Activated CD4-positive, alpha-beta memory T cell treated with anti-CD3 and anti-CD28 coated beads, Interleukin-2, amount 10 ng/mL, durations not matched to agents 7 days and 5 days (primary cell): ENCODE results near the gene KIF3A. TPM values are rescaled to one million over a fixed set of nuclear protein-coding genes. Genes with fewer than 3 reads are reported as not detected.

Source experiments
- CTCF ChIA-PET: fragments of 350-600 bp; sonication (Branson Sonifier 250); formaldehyde crosslinking; loops from one replicate; lab custom pipeline; 2021; ENCODE audit warnings: antibody characterized with exemption, inconsistent platforms; lab: Charles Lee
- POLR2A ChIA-PET: fragments of 350-600 bp; sonication (Branson Sonifier 250); formaldehyde crosslinking; loops from one replicate; lab custom pipeline; 2021; ENCODE audit warnings: antibody characterized with exemption; lab: Charles Lee
- DNase-seq: peaks from one replicate; pipeline ENCODE4 v3.0.0-alpha.2; 2020
- H3K27ac Mint-ChIP-seq: one replicate; pipeline ENCODE4 v1.8.0; 2021; ENCODE audit warnings: mild to moderate bottlenecking, mixed read lengths
- H3K27me3 Mint-ChIP-seq: one replicate; pipeline ENCODE4 v1.8.0; 2021; ENCODE audit warnings: mixed read lengths
- H3K36me3 Mint-ChIP-seq: one replicate; pipeline ENCODE4 v1.8.0; 2021; ENCODE audit warnings: low read depth, mixed read lengths
- H3K4me1 Mint-ChIP-seq: one replicate; pipeline ENCODE4 v1.8.0; 2021; ENCODE audit warnings: mixed read lengths
- H3K4me3 Mint-ChIP-seq: one replicate; pipeline ENCODE4 v1.8.0; 2021; ENCODE audit warnings: mild to moderate bottlenecking, mixed read lengths
- H3K9me3 Mint-ChIP-seq: one replicate; pipeline ENCODE4 v1.8.0; 2021; ENCODE audit warnings: mixed read lengths
- total RNA-seq, 2 experiments: library from RNA; stranded (reverse); gene quantifications; one replicate each; pipeline ENCODE4 v1.2.3, GENCODE V29; 2021

The KIF3A gene
- total RNA-seq, 2 experiments from 2014 or later = 16.2 to 19.3 TPM

GRCh38 chr5:132687995-132688394 is 49.4 kb downstream of the KIF3A start:
- CTCF ChIA-PET = interaction anchor here (1.4 kb wide), 1 partner anchor 59 kb away, joined by 3 read pairs; the partner anchor contains the start of gene CCNI2
- peaks cover 13% of the 10 kb centered on the region for H3K36me3 Mint-ChIP-seq
- H3K27me3 Mint-ChIP-seq = peaks cover 4% of the 10 kb centered on the region
- peak; percentile 63 for DNase-seq
- no peaks in the 10 kb centered on the region for H3K9me3 Mint-ChIP-seq
- POLR2A ChIA-PET = interaction anchor here (1.0 to 2.6 kb wide), 9 partner anchors 9 to 190 kb away, joined by 3 to 16 read pairs (median 3); partner anchors contain the start of genes CCNI2, IL13 and IL4
- H3K4me1 Mint-ChIP-seq = peaks cover 55% of the 10 kb centered on the region
- H3K27ac Mint-ChIP-seq = peak overlapping the region; percentile 83
- no peak overlapping the region for H3K4me3 Mint-ChIP-seq

- Mint-ChIP-seq H3K4me1 (peaks cover 46% of the 10 kb centered on the region), H3K27ac (no peak overlapping the region), H3K36me3 (peaks cover 10% of the 10 kb centered on the region), H3K9me3 (no peaks in the 10 kb centered on the region), H3K27me3 (peaks cover 4% of the 10 kb centered on the region), H3K4me3 (no peak overlapping the region)
- ChIA-PET POLR2A (interaction anchor here (0.7 to 1.8 kb wide), 3 partner anchors 12 to 61 kb away, joined by 3 to 5 read pairs (median 3); no protein-coding TSS in a partner anchor), CTCF (interaction anchor here (0.6 kb wide), 1 partner anchor 300 kb away, joined by 4 read pairs; no protein-coding TSS in a partner anchor)
- no peak for DNase-seq
Observed at GRCh38 chr5:132686193-132686592, 51.2 kb downstream of the KIF3A start.

- H3K27me3 Mint-ChIP-seq = peaks cover 4% of the 10 kb centered on the region
- no peak for DNase-seq
- peaks cover 46% of the 10 kb centered on the region for H3K4me1 Mint-ChIP-seq
- ChIA-PET POLR2A (interaction anchor here (2.2 kb wide), 1 partner anchor 10 kb away, joined by 10 read pairs; no protein-coding TSS in a partner anchor), CTCF (no interaction called here)
- H3K27ac Mint-ChIP-seq = peak overlapping the region; percentile 34
- no peak overlapping the region for H3K4me3 Mint-ChIP-seq
- no peaks in the 10 kb centered on the region for H3K9me3 Mint-ChIP-seq
- H3K36me3 Mint-ChIP-seq = peaks cover 16% of the 10 kb centered on the region
Observed at GRCh38 chr5:132684922-132685720, 52.2 kb downstream of the KIF3A start.

- CTCF ChIA-PET = no interaction called here
- Mint-ChIP-seq H3K27ac (no peak overlapping the region), H3K36me3 (peaks cover 20% of the 10 kb centered on the region), H3K4me1 (peaks cover 43% of the 10 kb centered on the region), H3K4me3 (no peak overlapping the region), H3K9me3 (no peaks in the 10 kb centered on the region), H3K27me3 (peaks cover 4% of the 10 kb centered on the region)
- POLR2A ChIA-PET = interaction anchor here (2.2 kb wide), 1 partner anchor 10 kb away, joined by 10 read pairs; no protein-coding TSS in a partner anchor
- DNase-seq = no peak
Observed at GRCh38 chr5:132684491-132684890, 52.9 kb downstream of the KIF3A start.

GRCh38 chr5:132681983-132682382 is 55.4 kb downstream of the KIF3A start:
- DNase-seq = no peak
- peaks cover 2% of the 10 kb centered on the region for H3K27me3 Mint-ChIP-seq
- no peak overlapping the region for H3K4me3 Mint-ChIP-seq
- H3K36me3 Mint-ChIP-seq = peaks cover 16% of the 10 kb centered on the region
- ChIA-PET POLR2A (no interaction called here), CTCF (interaction anchor here (0.8 kb wide), 1 partner anchor 176 kb away, joined by 3 read pairs; no protein-coding TSS in a partner anchor)
- peaks cover 25% of the 10 kb centered on the region for H3K4me1 Mint-ChIP-seq
- H3K9me3 Mint-ChIP-seq = no peaks in the 10 kb centered on the region
- H3K27ac Mint-ChIP-seq = no peak overlapping the region

GRCh38 chr5:132681476-132681831 is 55.9 kb downstream of the KIF3A start:
- no peaks in the 10 kb centered on the region for H3K9me3 Mint-ChIP-seq
- ChIA-PET POLR2A (no interaction called here), CTCF (no interaction called here)

GRCh38 chr5:132680780-132681475 is 56.4 kb downstream of the KIF3A start:
- Mint-ChIP-seq H3K36me3 (peaks cover 14% of the 10 kb centered on the region), H3K27me3 (peaks cover 2% of the 10 kb centered on the region), H3K9me3 (no peaks in the 10 kb centered on the region), H3K4me3 (no peak overlapping the region), H3K4me1 (peaks cover 28% of the 10 kb centered on the region), H3K27ac (no peak overlapping the region)
- no peak for DNase-seq
- CTCF ChIA-PET = no interaction called here
- POLR2A ChIA-PET = no interaction called here

More at GRCh38 chr5:132681476-132681831, 55.9 kb downstream of the KIF3A start:
- Mint-ChIP-seq H3K27me3 (peaks cover 2% of the 10 kb centered on the region), H3K4me3 (no peak overlapping the region), H3K4me1 (peaks cover 27% of the 10 kb centered on the region), H3K36me3 (peaks cover 14% of the 10 kb centered on the region), H3K27ac (no peak overlapping the region)
- no peak for DNase-seq

GRCh38 chr5:132679717-132680380 is 57.5 kb downstream of the KIF3A start:
- H3K4me1 Mint-ChIP-seq = peaks cover 30% of the 10 kb centered on the region
- H3K4me3 Mint-ChIP-seq = no peak overlapping the region
- ChIA-PET CTCF (no interaction called here), POLR2A (no interaction called here)
- peaks cover 10% of the 10 kb centered on the region for H3K36me3 Mint-ChIP-seq
- H3K27me3 Mint-ChIP-seq = no peaks in the 10 kb centered on the region
- DNase-seq = no peak
- no peaks in the 10 kb centered on the region for H3K9me3 Mint-ChIP-seq
- H3K27ac Mint-ChIP-seq = no peak overlapping the region

GRCh38 chr5:132679166-132679565 is 58.2 kb downstream of the KIF3A start:
- no peaks in the 10 kb centered on the region for H3K27me3 Mint-ChIP-seq
- peaks cover 10% of the 10 kb centered on the region for H3K36me3 Mint-ChIP-seq
- ChIA-PET POLR2A (interaction anchor here (1.0 to 1.6 kb wide), 2 partner anchors 9 to 12 kb away, joined by 3 to 6 read pairs; no protein-coding TSS in a partner anchor), CTCF (no interaction called here)
- H3K4me3 Mint-ChIP-seq = no peak overlapping the region
- peaks cover 29% of the 10 kb centered on the region for H3K4me1 Mint-ChIP-seq
- no peak overlapping the region for H3K27ac Mint-ChIP-seq
- no peaks in the 10 kb centered on the region for H3K9me3 Mint-ChIP-seq
- no peak for DNase-seq

- H3K9me3 Mint-ChIP-seq = no peaks in the 10 kb centered on the region
- ChIA-PET CTCF (no interaction called here), POLR2A (interaction anchor here (1.0 to 1.6 kb wide), 2 partner anchors 9 to 12 kb away, joined by 3 to 6 read pairs; no protein-coding TSS in a partner anchor)
- peaks cover 10% of the 10 kb centered on the region for H3K36me3 Mint-ChIP-seq
- no peak overlapping the region for H3K4me3 Mint-ChIP-seq
- peaks cover 33% of the 10 kb centered on the region for H3K4me1 Mint-ChIP-seq
- no peak for DNase-seq
- no peak overlapping the region for H3K27ac Mint-ChIP-seq
- no peaks in the 10 kb centered on the region for H3K27me3 Mint-ChIP-seq
Observed at GRCh38 chr5:132678735-132679134, 58.6 kb downstream of the KIF3A start.

GRCh38 chr5:132677682-132678400 is 59.5 kb downstream of the KIF3A start:
- POLR2A ChIA-PET = interaction anchor here (1.6 kb wide), 1 partner anchor 11 kb away, joined by 6 read pairs; no protein-coding TSS in a partner anchor
- peaks cover 39% of the 10 kb centered on the region for H3K4me1 Mint-ChIP-seq
- H3K9me3 Mint-ChIP-seq = no peaks in the 10 kb centered on the region
- H3K27ac Mint-ChIP-seq = no peak overlapping the region
- CTCF ChIA-PET = no interaction called here
- no peak overlapping the region for H3K4me3 Mint-ChIP-seq
- H3K27me3 Mint-ChIP-seq = no peaks in the 10 kb centered on the region
- peaks cover 10% of the 10 kb centered on the region for H3K36me3 Mint-ChIP-seq
- DNase-seq = no peak

- Mint-ChIP-seq H3K36me3 (peaks cover 10% of the 10 kb centered on the region), H3K27me3 (no peaks in the 10 kb centered on the region), H3K9me3 (no peaks in the 10 kb centered on the region), H3K27ac (no peak overlapping the region), H3K4me3 (no peak overlapping the region), H3K4me1 (peaks cover 41% of the 10 kb centered on the region)
- POLR2A ChIA-PET = no interaction called here
- DNase-seq = no peak
- CTCF ChIA-PET = no interaction called here
Observed at GRCh38 chr5:132677191-132677590, 60.2 kb downstream of the KIF3A start.
